GM21381 (cell line): ENCODE data around the gene CERS4.

ENCODE experiments used
- ATAC-seq: cut with Tn5 transposase; IDR thresholded peaks from one replicate; pipeline ENCODE4 v1.9.1; 2021; ENCODE audit warnings: mild to moderate bottlenecking, moderate library complexity; ENCODE audit not compliant: unreplicated experiment

The CERS4 gene

DNA sequence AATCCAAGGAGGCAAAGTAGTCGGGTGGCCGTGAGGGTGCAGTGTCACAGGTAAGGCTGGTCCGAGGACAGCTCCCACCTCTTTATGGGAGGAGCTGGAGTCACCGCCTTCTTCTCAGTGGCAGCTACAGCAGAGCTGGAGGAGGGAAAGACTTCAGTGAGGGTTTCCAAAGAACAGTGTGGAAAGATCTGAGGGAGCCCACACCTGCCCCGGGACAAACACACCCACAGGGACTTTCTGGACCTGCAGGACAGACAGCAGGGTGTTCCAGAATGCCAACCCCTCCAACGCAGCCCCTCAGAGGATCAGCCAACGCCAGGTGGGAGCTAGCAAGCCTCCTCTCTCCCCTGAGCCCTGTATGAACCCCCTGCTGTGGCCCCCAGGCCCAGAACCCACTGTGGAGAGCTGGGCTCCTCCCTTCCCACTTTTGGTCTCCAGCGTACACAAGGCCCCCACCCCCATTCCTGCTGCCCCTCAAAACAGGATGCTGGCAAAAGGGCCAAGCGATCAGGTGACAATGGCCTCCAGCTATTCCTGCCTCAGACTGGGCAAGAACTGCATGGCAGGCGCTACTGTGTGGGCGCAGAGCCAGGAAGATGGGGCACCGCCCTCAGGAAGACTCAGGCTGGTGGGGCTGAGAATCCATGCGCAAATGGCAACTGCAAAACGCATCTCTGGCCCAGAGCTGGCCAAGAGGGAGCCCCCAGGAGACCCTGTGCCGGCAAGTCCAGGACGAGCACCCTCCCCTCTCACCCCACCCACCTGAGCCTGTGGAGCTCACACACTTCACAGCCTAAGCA lies 102.5 kb downstream of the CERS4 start:
- ATAC-seq = no peak
